K562 (cell line): ENCODE data around the gene ROM1. TPM values are rescaled to one million over a fixed set of nuclear protein-coding genes. Genes with fewer than 3 reads are reported as not detected.

Source experiments
- BCOR ChIP-seq: fragments of 450-650 bp; IDR thresholded peaks from 2 replicates; pipeline ENCODE4 v1.6.1; 2016
- CBX1 ChIP-seq: sonication (generic); IDR thresholded peaks from 2 replicates; pipeline ENCODE4 v1.6.1; 2016; ENCODE audit warnings: antibody characterized with exemption, low read depth, mild to moderate bottlenecking
- CLOCK ChIP-seq: fragments of 250-450 bp; sonication (Bioruptor Pico); IDR thresholded peaks from 2 replicates; pipeline ENCODE4 v1.4.0; 2020; ENCODE audit warnings: mild to moderate bottlenecking, moderate library complexity, borderline replicate concordance
- EHMT2 ChIP-seq: fragments of 450-650 bp; IDR thresholded peaks from 2 replicates; pipeline ENCODE4 v1.6.1; 2018; ENCODE audit warnings: antibody characterized with exemption
- FOSL1 ChIP-seq: fragments of 200-800 bp; sonication (Bioruptor generic); conservative IDR thresholded peaks from 2 replicates; pipeline ENCODE4 v1.6.1; 2016; ENCODE audit warnings: missing genetic modification characterization, missing compliant biosample characterization
- FOXP1 ChIP-seq: sonication (generic); formaldehyde crosslinking; IDR thresholded peaks from 2 replicates; pipeline ENCODE4 v1.8.0; 2022; ENCODE audit warnings: mild to moderate bottlenecking, missing genetic modification reagents
- HOMEZ ChIP-seq: fragments of 250-450 bp; sonication (Bioruptor Pico); IDR thresholded peaks from 2 replicates; pipeline ENCODE4 v1.4.0; 2020; ENCODE audit warnings: mild to moderate bottlenecking, moderate library complexity
- IRF9 ChIP-seq: fragments of 450-650 bp; IDR thresholded peaks from 2 replicates; pipeline ENCODE4 v1.6.1; 2016; ENCODE audit warnings: missing biosample characterization, missing genetic modification characterization
- MYBL2 ChIP-seq, 2 experiments: fragments of 450-650 bp in 1 of 2; sonication (generic) in 1 of 2; formaldehyde crosslinking in 1 of 2; IDR thresholded peaks; 2 replicates each; pipeline versions ENCODE4 v1.6.1 to v1.8.1; 2017 to 2022; ENCODE audit warnings: borderline replicate concordance in 1 of 2, inconsistent platforms in 1 of 2, low read depth in 1 of 2, mild to moderate bottlenecking in 1 of 2, missing genetic modification reagents in 1 of 2, moderate library complexity in 1 of 2
- NFYB ChIP-seq: IDR thresholded peaks from 2 replicates; pipeline ENCODE4 v1.6.1; 2011; ENCODE audit warnings: mild to moderate bottlenecking, moderate library complexity; ENCODE audit not compliant: insufficient read length; ENCODE audit errors: extremely low read depth
- SP1 ChIP-seq: sonication (generic); formaldehyde crosslinking; IDR thresholded peaks from 2 replicates; pipeline ENCODE4 v1.8.1; 2022; ENCODE audit warnings: mild to moderate bottlenecking, missing genetic modification reagents
- TFAP4 ChIP-seq: sonication (generic); formaldehyde crosslinking; IDR thresholded peaks from 2 replicates; pipeline ENCODE4 v1.8.0; 2022; ENCODE audit warnings: missing genetic modification reagents, mild to moderate bottlenecking, moderate library complexity, borderline replicate concordance
- TFE3 ChIP-seq: fragments of 450-650 bp; formaldehyde crosslinking; IDR thresholded peaks from 2 replicates; pipeline ENCODE4 v1.4.0; 2020; ENCODE audit warnings: mild to moderate bottlenecking, mixed read lengths
- ZC3H11A ChIP-seq: IDR thresholded peaks from 2 replicates; pipeline ENCODE4 v1.6.1; 2012; ENCODE audit warnings: low read depth, low read length, improper control_type of control experiment
- ZNF23 ChIP-seq: fragments of 250-450 bp; sonication (Bioruptor Pico); IDR thresholded peaks from 2 replicates; pipeline ENCODE4 v1.4.0; 2020; ENCODE audit warnings: mild to moderate bottlenecking
- ZNF384 ChIP-seq: IDR thresholded peaks from 2 replicates; pipeline ENCODE4 v1.6.1; 2012; ENCODE audit warnings: low read depth, low read length, improper control_type of control experiment
- ZNF717 ChIP-seq: fragments of 250-450 bp; sonication (Bioruptor Pico); IDR thresholded peaks from 2 replicates; pipeline ENCODE4 v1.5.0; 2021
- polyA plus RNA-seq, 8 experiments: library from polyadenylated mRNA; depleted of rRNA in 4 of 8; stranded (reverse) in 5 of 8; unstranded in 3 of 8; fragments of >200 nt; fragmentation: Nextera tagmentation in 2 of 8; fragmentation: Illumina TruSeq in 1 of 8; extraction: Ambion mirVana in 2 of 8; extraction: Trizol in 1 of 8; gene quantifications; 2 replicates each; pipeline versions ENCODE4 v1.2.1 to v1.2.3, GENCODE V29; 2011 to 2014; ENCODE audit warnings: inconsistent platforms in 1 of 8, missing spikeins in 1 of 8
- total RNA-seq, 7 experiments: library from RNA; depleted of rRNA in 6 of 7; stranded (reverse); fragments of >200 nt in 6 of 7; fragmentation: Illumina TruSeq in 2 of 7; extraction: Trizol in 2 of 7; gene quantifications; 2 replicates each; pipeline versions ENCODE4 v1.2.1 to v1.2.3, GENCODE V29; 2011 to 2021; ENCODE audit warnings: low replicate concordance in 1 of 7

Gene ROM1
- total and polyA plus RNA-seq, 9 of the 15 experiments (the other 6 are each of a cell fraction or from before 2014, with no cell fraction given), result 0.75 to 4.0 (median 2.6) TPM

GRCh38 chr11:62602141-62603071 is 10.7 kb upstream of the ROM1 start (continued):
- TF ChIP-seq IRF9 (tag), result no peak
- TF ChIP-seq NFYB, result no peak
- TF ChIP-seq ZNF23 (CRISPR knock-in tag), result no peak
- no peak for TF ChIP-seq ZNF384
- no peak for TF ChIP-seq CLOCK (CRISPR knock-in tag)
- no peak for TF ChIP-seq FOSL1 (tag)
- TF ChIP-seq ZNF717 (CRISPR knock-in tag), result no peak
- TF ChIP-seq ZC3H11A, result no peak
- TF ChIP-seq TFAP4 (CRISPR knock-in tag), result no peak; the same call in 1 of the 2 replicates
- TF ChIP-seq SP1 (CRISPR knock-in tag), result 0 out of 2 replicates have a peak, but pooled peaks have one; percentile 4
- TF ChIP-seq BCOR, result peak; percentile 34; the same call in 1 of the 2 replicates
- TF ChIP-seq TFE3 (CRISPR knock-in tag), result no peak
- TF ChIP-seq FOXP1, result peak; percentile 64; the same call in 1 of the 2 replicates
- no peak for TF ChIP-seq EHMT2
- TF ChIP-seq MYBL2 (IDR thresholded peaks at IDR 0.05; ENCODE audit: low read depth), result no peak
- TF ChIP-seq MYBL2 (CRISPR knock-in tag; IDR thresholded peaks at IDR 0.05; ENCODE audit: borderline replicate concordance), result no peak
- no peak for TF ChIP-seq CBX1
- no peak for TF ChIP-seq HOMEZ
